ENCODE measurements around the gene TEX51.

The TEX51 gene

DNA sequence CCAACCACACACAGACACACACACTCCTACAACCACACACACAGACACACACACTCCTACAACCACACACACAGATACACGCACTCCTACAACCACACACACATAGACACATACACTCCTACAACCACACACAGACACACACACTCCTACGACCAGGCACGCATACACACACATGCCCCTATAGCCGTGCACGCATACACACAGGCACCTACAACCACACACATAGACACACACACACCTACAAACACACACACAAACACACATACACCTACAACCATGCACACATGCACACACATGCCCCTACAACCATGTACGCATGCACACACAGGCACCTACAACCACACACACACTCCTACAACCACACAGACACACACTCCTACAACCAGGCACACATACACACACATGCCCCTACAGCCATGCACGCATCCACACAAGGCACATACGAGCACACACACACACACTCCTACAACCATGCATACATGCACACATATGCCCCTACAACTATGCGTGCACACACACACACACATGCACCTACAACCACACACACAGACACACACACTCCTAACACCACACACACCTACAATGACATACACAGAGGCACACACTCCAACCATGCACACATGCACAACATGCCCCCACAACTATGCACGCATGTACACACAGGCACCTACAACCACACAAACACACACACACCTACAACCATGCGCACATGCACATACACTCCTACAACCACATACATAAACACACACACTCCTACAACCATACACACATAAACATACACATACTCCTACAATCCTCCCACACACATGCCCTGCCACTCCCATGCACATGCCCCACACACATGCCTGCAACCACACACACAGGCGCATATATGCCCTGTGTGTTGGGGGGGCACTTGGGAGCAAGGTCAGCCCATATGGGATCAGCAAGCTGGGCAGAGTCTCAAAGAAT is 19.1 kb upstream of the TEX51 start:
- no peak for DNase-seq

DNA sequence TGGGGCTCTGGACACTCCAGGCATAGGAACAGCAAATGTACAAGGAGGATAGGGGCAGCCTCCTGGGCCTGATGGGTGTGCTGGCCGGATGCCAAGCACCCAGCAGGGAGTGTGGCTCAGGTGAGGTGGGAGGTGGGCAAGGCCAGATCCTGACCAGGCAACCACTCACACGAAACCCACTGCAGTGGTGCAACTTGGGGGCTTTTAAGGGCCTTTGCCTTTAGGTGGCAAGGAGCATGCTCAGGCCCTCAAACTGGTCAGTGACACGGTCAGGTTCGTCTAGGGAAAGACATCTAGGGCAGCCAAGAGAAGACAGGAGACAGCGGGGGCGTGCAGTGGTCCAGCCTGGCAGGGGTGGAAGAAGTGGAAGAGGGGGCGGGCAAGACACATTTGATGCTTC is 18.4 kb upstream of the TEX51 start:
- no peak for DNase-seq

DNA sequence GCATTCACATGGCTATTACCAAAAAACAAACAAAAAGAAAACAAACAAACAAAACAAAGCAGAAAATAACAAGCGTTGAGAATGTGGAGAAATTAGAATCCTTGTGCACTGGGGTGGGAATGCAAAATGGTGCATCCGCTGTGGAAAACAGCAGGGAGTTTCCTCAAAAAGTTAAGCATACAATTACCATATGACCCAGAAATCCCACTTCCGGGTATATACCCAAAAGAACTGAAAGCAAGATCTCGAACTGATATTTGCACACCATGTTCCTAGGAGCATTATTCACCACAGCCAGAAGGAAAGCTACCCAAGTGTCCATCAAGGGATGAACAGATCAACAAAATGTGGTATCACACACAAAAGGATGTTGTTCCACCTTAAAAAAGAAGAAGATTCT is 17.9 kb upstream of the TEX51 start:
- no peak for DNase-seq

DNA sequence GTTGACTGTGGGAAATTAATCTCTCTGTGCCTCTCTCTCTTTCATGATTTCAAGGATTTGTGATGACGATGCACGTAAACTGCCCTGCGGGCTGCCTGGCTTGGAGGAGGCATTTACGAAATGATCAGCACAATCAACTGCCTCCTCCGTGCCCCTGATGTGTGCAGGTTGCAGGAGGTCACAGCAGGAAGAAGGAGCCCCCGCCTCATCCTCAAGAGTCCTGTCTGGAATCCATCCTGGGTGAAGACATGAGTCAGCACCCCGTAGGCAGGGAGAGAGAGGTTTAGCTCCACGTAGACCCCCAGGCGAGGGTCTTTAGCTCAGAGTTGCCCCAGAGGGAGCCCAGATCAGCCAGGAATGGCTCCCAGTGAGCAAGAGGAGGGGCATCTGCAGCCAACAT is 17.1 kb upstream of the TEX51 start:
- DNase-seq, result no peak

DNA sequence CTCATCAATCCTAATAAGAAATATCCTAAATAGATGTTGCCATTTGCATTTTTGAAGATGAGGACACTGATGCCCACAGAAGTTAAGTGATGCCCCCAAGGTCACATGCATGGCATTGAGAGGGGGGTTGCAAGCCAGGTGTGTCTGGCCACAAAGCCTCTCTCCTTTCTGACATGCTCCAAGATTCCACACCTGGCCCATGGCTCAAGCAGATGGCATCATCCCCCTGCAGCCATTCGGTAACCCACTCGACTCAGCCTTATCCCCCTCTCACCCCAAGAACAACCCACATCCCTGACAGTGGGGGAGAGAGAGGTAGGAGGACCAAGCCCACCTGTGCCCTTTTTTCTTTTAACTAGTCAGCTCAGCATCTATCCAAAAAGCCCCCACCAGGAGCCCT is 16.5 kb upstream of the TEX51 start:
- no peak for DNase-seq

DNA sequence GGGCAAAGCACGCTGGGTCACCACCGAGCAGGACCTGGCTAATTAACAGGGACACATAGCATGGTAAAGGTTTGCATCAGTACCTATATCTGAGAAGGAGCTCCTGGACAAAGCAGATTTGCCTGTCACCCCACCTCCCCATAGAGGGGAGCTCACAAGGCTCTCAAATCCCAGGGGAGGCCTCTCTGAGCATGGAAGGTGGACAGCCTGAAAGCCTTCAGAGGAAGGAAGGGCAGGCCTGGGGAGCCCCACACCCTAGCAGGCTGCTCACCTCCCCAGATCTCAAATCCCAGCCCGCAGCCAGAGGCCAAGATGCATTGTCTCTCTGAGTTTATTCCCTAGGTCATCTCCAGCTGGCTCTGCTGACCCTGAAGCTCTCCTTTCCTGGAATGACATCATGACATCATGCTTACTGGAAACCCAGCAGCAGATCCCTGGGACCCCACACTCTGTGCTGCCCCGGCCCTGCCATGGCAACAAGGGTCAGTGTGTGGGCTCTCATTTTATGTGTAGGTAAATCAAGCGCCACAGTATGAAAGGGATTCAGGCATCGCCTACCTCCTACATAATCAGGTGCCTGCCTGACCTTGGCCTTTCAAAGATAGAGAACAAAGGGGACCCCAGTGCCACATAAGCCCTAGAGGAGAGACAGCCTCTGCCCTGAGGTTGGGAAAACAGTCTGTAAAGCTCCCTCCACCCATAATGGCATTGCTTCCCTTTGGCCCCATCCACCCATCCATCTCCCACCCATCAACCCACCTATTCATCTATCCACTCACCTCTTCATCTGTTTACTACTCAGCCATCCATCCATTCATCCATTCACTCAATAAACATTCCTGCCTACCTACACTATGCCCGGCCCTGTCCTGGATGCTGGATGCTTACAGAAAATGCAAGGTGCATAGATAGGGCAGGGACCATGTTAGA is 15.7 kb upstream of the TEX51 start:
- DNase-seq, result no peak

DNA sequence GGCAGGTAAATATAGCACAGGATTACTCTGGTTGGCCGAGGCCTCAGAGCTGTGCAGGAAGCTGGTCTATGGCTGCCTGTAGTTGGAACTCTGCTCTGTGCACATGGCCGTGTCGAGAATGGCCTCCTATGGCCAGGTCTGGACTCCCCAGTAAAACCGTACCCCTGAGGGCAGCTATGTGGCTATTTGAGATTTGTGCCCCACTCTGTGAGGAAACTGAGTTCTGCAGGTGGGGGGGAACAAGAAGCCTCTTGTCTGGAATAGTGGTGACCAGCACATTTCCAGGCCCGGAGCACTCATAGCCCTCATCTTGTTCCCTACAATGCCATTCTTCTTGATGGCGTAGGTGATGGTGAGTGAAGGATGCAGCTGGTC is 15.0 kb upstream of the TEX51 start:
- DNase-seq, result no peak

DNA sequence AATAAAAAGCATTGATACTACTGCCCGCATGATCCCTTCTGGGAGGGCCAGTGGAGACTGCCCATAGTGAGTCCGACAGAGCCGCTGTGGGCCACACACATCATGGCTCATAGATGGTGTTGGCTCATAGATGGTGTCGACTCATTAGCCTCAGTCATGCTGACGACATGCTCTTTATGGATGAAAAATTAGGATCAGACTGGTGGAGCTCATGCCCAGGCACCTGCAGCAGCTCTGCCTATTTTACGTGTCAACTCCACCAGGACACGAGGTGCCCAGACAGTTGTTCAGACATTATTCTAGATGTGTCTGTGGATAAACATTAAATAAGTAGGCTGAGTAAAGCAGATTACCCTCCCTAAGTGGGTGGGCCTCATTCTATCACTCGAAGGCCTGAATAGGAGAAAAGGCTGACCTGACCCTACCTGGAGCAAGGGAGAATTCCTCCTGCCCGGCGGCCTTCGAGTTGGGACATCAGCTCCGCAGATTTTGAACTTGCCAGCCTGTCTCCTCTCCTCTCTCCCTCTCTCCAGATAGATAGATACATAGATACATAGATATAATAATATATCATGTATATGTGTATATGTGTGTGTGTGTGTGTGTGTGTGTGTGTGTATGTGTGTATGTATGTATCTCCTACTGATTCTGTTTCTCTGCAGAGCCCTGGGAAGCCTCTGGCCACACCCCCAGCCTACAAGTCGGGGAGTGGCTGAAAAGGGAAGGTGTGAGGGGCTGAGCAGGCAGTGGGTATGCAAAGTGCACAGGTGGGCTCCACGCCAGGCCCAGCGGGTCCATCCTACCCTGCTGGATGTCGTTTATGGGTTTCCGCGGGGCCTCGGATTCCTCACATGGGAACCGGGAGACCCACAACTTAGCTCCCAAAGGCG is 13.6 kb upstream of the TEX51 start:
- DNase-seq, result no peak

DNA sequence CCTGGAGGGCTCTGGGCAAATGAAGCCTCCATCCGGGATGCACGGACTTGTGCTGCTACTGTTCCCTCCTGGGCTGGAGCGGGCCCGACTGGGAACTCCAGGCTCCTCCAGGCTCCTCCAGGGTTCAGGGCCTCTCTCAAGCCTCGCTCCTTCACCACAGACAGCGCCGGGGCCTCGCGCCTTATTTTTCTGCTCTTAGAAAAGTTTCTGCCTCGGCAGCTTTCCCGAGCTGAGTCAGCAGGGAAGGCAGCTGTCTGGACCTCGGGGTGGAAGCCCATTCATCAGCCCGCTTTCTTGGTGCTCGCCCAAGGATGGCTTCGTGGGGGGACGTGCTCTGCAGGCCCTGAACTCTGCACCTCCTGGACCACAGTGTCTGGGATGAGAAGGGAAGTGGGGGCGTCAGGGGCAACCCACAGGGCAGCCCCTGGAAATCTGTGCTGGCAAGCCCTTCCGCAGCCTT is 12.9 kb upstream of the TEX51 start:
- no peak for DNase-seq

DNA sequence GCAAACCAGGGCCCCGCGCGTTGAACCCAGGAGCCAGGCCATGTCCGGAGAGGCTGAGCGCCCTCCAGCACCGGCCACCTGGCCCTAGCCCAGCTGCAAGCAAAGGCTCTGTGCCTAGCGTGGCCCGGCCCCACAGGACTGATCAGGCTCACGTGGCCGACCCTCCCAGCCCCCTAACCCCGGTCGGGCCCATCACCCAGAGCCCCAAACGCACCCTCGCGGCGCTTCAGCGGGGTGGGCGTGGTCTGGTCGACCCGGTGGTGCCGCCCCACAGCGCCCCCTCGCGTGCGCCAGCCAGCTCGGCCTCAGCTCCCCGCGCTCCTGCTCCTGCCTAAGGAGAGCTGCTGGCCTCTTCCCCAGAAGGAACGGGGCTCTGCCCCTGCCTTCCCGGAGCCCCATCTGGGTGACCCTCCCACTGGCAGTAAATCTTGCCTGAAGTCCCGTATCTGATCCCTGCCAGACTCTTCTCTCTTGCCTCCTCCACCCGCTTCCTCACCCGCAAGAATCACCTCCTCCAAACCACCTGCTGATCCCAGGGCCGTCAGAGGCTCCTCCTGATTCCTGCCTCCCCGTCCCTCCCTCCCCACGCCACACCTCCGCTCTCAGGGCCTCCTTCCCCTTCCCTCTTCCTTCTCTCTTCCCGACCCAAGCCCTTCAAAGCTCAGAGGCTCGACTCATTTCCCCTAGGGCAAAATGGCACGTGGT is 12.3 kb upstream of the TEX51 start:
- peak in 2 of 5 experiments; percentile 7 to 66 for DNase-seq

DNA sequence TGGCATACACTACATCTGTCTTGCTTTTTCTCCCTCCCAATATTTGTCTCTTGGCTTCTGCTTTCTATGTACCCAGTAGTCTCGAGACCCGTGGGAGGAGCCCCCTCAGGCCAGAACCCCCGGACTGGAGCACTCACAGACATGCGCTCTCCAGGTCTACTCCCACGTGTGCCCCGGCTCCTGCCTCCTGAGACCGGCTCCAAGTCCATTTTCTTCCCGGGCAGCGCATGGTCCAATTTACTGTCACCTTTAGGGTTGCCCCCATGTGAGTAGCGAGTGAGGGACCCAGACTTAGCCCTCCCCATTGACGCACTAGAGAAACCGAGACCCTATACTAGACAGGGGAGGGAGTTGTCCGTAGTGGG is 11.8 kb upstream of the TEX51 start:
- no peak for DNase-seq

DNA sequence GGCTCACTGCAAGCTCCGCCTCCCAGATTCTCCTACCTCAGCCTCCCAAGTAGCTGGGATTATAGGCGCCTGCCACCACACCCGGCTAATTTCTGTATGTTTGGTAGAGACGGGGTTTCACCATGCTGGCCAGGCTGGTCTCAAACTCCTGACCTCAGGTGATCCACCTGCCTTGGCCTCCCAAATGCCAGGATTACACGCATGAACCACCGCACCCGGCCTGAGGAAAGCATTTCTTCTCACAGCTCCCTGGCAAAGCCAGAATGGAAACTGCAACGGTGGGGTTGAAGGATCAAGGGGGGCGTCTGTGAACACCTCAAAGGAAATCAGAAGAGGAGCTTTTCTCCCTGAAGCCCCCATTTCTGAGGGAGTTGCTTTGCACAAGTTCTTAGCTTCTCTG is 11.2 kb upstream of the TEX51 start:
- DNase-seq, result no peak

DNA sequence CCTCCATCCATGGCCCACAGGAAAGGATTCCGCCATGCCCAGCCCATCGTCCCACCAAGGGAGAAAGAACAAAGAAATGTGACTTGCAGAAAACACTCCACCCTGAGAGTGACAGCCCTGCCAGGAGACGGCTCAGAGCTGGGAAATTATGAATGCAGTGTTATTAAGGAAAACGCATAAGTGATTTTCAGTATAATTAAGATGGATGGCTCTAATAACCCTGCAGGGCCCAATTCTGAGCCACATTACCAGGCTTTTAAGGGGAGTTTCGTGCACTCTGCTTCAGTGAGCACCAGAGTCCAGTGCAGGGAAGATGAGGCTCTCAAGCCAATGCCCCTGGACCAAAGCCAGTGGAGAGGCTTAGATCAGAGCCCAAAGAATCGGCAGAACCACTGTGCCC is 10.6 kb upstream of the TEX51 start:
- no peak for DNase-seq

DNA sequence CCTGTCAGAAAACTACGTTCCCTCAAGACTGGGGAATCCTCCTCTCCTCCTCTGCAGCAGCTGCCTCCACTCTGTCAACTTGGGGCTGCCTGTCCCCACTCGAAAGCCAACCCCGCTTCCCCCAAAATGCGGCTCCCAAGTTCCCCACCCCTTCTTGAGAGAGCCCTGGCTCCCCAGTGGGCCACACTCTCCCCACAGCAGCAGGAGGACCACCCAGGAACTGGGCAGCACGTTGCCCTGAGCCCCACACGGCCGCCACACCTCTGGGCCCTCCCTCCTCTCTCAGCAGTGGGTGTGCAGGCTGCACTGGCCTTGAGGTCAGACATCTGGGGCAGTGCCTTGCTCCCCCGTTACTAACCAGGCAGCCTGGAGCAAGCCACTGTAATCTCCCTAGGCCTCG is 9.6 kb upstream of the TEX51 start:
- no peak for DNase-seq

DNA sequence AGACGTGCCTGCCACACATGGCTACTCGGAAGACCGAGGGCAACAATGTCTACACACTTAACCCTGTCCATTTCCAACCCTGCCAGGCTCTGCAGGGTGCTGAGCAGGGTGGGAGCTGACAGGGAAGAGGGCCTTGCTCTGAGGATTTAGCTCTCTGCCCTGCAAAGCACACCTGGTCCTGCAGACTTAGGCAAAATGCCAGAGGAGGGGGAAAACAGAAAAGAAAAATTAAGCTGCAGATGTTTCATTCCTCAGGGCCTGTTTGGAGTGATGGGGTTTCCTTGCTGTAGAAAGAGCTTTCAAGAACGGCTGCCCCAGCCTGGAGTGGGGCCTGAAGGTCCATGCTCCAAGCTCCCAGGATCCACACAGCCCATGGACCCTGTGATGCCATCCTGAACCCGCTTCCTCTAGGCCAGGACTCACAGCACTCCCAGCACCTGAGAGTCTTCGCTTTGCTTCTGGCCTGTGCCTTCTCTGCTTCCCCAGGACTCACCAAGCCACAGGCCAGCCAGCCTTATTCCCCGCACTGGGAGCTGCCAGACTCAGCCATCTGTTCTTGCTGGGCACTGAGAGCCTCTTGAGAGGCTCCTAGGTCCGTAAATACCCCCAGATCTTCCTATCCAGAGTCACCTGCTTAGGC is 9.1 kb upstream of the TEX51 start:
- no peak for DNase-seq

DNA sequence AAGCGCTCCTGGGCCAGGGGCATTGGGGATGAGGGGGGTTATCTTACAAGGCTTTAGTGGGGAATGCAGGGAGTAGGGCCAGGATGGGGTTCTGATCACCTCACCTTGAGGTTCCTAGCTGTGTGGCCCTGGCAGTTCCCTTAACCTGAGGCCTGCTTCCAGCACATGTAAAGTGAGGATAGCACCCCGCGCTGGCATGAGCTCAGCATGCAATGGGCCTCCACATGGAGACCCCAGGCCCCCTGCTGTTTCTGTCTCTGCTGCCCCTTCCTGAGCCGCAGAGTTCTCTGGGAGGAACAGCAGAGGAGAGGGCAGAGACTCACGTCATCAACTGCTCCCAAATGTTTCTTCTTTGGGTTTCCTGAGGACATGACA is 8.6 kb upstream of the TEX51 start:
- no peak for DNase-seq

DNA sequence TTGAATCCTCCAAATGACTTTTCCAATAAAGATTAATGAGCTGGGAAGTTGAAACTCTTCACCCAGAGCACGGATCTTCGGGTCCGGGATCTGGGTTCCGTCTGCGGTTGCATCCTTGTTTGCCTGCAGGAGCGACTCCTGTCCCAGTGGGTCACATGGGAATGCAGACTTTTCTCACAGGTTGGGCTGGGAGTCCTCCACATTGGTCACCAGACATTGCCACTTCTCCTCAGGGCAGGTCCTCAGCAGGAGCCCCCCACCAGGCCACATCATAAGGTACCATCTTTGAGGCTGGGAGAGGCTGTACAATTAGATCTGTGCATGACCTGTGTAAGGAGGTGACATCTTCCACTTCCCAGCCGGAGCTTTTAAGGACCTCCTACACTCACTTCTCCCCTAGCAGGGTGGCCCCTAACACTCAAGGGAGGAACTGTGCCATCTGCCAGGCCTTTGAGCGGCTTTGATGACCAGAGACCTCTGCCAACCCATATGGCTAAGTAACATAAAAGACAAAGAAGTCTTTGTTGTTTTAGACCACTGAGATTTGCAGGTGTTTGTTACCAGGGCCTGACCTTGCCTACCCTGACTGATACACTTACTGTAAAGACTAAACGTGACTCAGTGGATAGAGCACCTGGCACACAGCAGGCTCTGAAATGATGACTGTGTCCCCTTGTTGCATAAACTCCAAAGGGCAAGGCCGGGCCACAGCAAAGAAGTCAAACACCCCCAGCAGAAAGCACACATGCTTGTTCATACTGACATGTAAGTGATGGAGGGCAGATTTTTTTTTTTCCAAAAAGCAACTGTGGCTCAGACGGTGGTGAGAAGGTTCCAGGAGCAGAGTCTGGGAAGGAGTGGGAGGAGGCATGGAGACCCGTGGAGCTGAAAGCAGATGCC is 7.9 kb upstream of the TEX51 start:
- DNase-seq, result no peak

DNA sequence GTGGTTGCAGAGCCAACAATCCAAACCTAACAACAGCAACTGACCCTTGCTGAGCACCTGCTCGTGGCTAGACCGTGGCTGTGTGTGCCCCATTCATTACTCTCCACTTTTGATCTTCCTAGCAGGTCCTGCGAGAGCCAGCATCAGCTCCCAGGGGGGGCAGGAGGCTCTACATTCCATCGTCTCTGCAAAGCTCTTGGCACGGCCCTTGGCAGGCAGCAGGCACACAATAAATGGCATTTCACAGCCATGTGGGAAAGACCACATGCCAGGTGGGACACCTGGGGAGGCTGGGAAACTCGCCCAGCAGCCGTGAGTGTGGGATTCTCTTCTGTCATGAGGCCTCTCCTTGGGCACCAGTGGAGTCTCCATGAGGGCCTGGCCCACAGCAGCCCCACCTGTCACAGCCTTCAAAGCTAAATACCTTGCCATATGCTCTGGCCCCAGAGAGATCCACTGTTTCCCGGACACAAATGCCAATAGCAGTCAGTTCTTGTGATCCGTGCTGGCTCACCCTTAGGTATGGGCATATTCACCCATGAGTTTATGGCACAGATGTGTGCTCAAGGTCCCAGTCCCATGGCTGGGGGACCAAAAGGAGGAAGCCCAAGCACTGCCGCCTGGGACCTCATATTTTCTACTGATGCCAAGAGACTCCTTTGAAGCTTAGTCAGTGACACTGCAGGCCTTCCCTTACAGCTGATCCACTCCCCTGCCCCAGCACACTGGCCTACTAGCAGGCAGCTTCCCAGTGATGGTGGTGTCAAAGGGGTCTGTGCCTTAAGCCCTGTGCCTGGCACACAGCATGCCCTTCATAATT is 6.8 kb upstream of the TEX51 start:
- no peak for DNase-seq

DNA sequence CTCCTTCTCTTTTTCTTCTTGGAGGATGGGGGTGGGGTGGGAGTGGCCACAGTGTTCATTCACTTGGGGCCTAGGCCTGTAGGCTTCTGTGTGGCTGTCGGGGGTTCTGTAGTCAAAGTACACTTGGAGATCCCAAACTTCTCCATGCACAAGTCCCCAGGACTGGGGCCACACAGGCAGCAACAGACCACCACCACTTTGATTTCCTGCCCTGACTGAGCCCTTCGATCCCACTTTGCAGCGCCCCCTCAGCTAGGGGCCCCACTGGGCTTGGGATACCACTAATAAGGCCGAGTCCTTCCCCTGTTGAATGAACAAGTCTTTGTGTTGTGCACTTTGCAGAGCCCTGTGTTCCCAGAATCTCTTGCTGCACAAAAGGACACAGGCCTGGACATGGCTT is 5.5 kb upstream of the TEX51 start:
- no peak for DNase-seq

DNA sequence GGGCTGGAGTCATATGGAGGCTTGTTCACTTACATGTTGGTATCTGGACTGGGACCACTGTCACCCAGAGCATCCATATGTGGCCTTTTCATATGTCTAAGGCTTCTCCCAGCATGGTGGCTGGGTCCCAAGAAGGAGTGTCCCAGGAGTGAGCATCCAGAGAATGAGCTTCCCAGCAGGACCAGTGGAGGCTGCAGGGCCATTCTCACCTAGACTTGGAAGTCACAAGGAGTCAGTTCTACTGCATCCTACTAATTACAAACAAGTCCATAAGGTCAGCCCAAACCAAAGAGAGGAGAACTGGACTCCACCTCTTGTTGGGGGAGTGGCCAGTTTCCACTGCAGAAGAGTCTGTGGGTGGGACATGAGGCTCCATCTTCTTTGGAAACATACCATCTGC is 5.1 kb upstream of the TEX51 start:
- DNase-seq, result no peak
